H1 (cell line): ENCODE measurements around the gene CFAP54. TPM values are rescaled to one million over a fixed set of nuclear protein-coding genes. Genes with fewer than 3 reads are reported as not detected.

Experiments
- CTCF ChIA-PET: fragments of 300-600 bp; sonication (Branson Sonifier 250); formaldehyde crosslinking; loops from one replicate; lab custom pipeline; 2021; ENCODE audit not compliant: partially characterized antibody; lab: Charles Lee
- POLR2A ChIA-PET: fragments of 300-600 bp; sonication (Branson Sonifier 250); formaldehyde crosslinking; loops from one replicate; lab custom pipeline; 2021; ENCODE audit warnings: inconsistent platforms; ENCODE audit not compliant: partially characterized antibody; lab: Charles Lee
- DNase-seq, 2 experiments: peaks; one replicate each; pipeline versions ENCODE4 v3.0.0 to v3.0.0-alpha.2; 2010 to 2022; ENCODE audit warnings: low spot score in 2 of 2, low read depth in 1 of 2, mixed read lengths in 1 of 2
- FAIRE-seq: peaks from 2 replicates; lab custom pipeline; 2011; peaks lifted over from hg19 to GRCh38; lab: Jason Lieb, UNC
- H2AFZ ChIP-seq: 2 replicates; pipeline ENCODE4 v1.8.1; 2012; ENCODE audit warnings: low read length, inconsistent platforms
- H2AK5ac ChIP-seq: 2 replicates; pipeline ENCODE4 v1.6.1; 2013; ENCODE audit warnings: low read depth, low read length
- H2BK120ac ChIP-seq: replicated peaks from 2 replicates; pipeline ENCODE3; 2013; ENCODE audit warnings: low read depth, low read length, inconsistent platforms
- H2BK12ac ChIP-seq: 2 replicates; pipeline ENCODE4 v1.6.1; 2013; ENCODE audit warnings: low read depth, low read length
- H2BK15ac ChIP-seq: 2 replicates; pipeline ENCODE4 v1.6.1; 2013; ENCODE audit warnings: low read length
- H2BK20ac ChIP-seq: 2 replicates; pipeline ENCODE4 v1.6.1; 2013; ENCODE audit warnings: low read length
- H2BK5ac ChIP-seq: 2 replicates; pipeline ENCODE4 v1.6.1; 2013; ENCODE audit warnings: low read depth, low read length
- H3K14ac ChIP-seq: 2 replicates; pipeline ENCODE4 v1.6.1; 2013; ENCODE audit warnings: inconsistent platforms; ENCODE audit not compliant: insufficient read length
- H3K18ac ChIP-seq: 2 replicates; pipeline ENCODE4 v1.6.1; 2013; ENCODE audit warnings: low read length; ENCODE audit errors: extremely low read depth
- H3K23ac ChIP-seq: 2 replicates; pipeline ENCODE4 v1.6.1; 2013; ENCODE audit warnings: inconsistent platforms; ENCODE audit not compliant: insufficient read length
- H3K23me2 ChIP-seq: 2 replicates; pipeline ENCODE4 v1.6.1; 2013; ENCODE audit warnings: low read depth, low read length
- H3K27ac ChIP-seq: 2 replicates; pipeline ENCODE4 v1.6.1; 2011; ENCODE audit warnings: low read depth, low read length, inconsistent platforms
- H3K27me3 ChIP-seq, 4 experiments: replicated peaks in 1 of 4; 1 replicate in 1 of 4; 2 replicates in 3 of 4; pipeline versions ENCODE4 v1.6.1 to v1.8.1; 2011 to 2013; ENCODE audit warnings: low read length in 3 of 4, mild to moderate bottlenecking in 3 of 4, inconsistent platforms in 2 of 4, mixed read lengths in 2 of 4, moderate library complexity in 1 of 4; ENCODE audit not compliant: control insufficient read depth in 3 of 4, insufficient read depth in 3 of 4; ENCODE audit errors: extremely low read depth in 1 of 4
- H3K36me3 ChIP-seq, 4 experiments: 2 replicates each; pipeline versions ENCODE4 v1.6.1 to v1.8.1; 2011 to 2013; ENCODE audit warnings: mild to moderate bottlenecking in 4 of 4, low read length in 3 of 4, moderate library complexity in 2 of 4, control low read depth in 1 of 4, inconsistent platforms in 1 of 4; ENCODE audit not compliant: insufficient read depth in 4 of 4, control insufficient read depth in 2 of 4
- H3K4ac ChIP-seq: replicated peaks from 2 replicates; pipeline ENCODE3; 2013; ENCODE audit warnings: low read length, low read depth, mixed read lengths, inconsistent platforms; ENCODE audit not compliant: insufficient read length
- H3K4me1 ChIP-seq, 4 experiments: replicated peaks in 1 of 4; 1 replicate in 1 of 4; 2 replicates in 3 of 4; pipeline versions ENCODE4 v1.6.1 to v1.8.1; 2011 to 2013; ENCODE audit warnings: low read length in 3 of 4, inconsistent platforms in 2 of 4, mixed read lengths in 1 of 4; ENCODE audit not compliant: insufficient read depth in 4 of 4, control insufficient read depth in 3 of 4
- H3K4me2 ChIP-seq, 2 experiments: 2 replicates each; pipeline versions ENCODE4 v1.6.1 to v1.8.1; 2011 to 2013; ENCODE audit warnings: low read depth in 2 of 2, low read length in 2 of 2, control low read depth in 1 of 2, inconsistent platforms in 1 of 2, mild to moderate bottlenecking in 1 of 2; ENCODE audit not compliant: insufficient read depth in 1 of 2
- H3K4me3 ChIP-seq, 4 experiments: fragments of 200-600, 300-600 bp in 1 of 4; sonication (generic), shearing (Covaris generic), sonication (Bioruptor Twin) in 1 of 4; 2 replicates each; pipeline versions ENCODE4 v1.5.1 to v1.8.1; 2011 to 2016; ENCODE audit warnings: low read length in 4 of 4, low read depth in 3 of 4, control low read depth in 2 of 4, inconsistent platforms in 2 of 4, mild to moderate bottlenecking in 2 of 4, mixed read lengths in 1 of 4, moderate library complexity in 1 of 4; ENCODE audit not compliant: insufficient read depth in 2 of 4; ENCODE audit errors: extremely low read depth in 1 of 4
- H3K56ac ChIP-seq: replicated peaks from 2 replicates; pipeline ENCODE3; 2013; ENCODE audit warnings: low read depth, mild to moderate bottlenecking, mixed read lengths, low read length, inconsistent platforms; ENCODE audit not compliant: insufficient read length
- H3K79me1 ChIP-seq: 2 replicates; pipeline ENCODE4 v1.6.1; 2013; ENCODE audit warnings: low read depth, low read length, control low read depth
- H3K79me2 ChIP-seq, 2 experiments: 2 replicates each; pipeline versions ENCODE4 v1.6.1 to v1.8.1; 2012 to 2013; ENCODE audit warnings: low read length in 2 of 2, mild to moderate bottlenecking in 2 of 2, inconsistent platforms in 1 of 2; ENCODE audit not compliant: insufficient read depth in 2 of 2, control insufficient read depth in 1 of 2
- H3K9ac ChIP-seq, 4 experiments: replicated peaks in 1 of 4; 1 replicate in 1 of 4; 2 replicates in 3 of 4; pipeline versions ENCODE4 v1.6.1 to v1.8.1; 2011 to 2013; ENCODE audit warnings: low read depth in 3 of 4, low read length in 3 of 4, control low read depth in 2 of 4, mild to moderate bottlenecking in 2 of 4, moderate library complexity in 2 of 4, inconsistent platforms in 1 of 4; ENCODE audit errors: extremely low read depth in 1 of 4
- H3K9me3 ChIP-seq, 2 experiments: 2 replicates each; pipeline versions ENCODE4 v1.6.1 to v1.8.1; 2012 to 2013; ENCODE audit warnings: mild to moderate bottlenecking in 2 of 2, moderate library complexity in 2 of 2, control low read depth in 1 of 2, inconsistent platforms in 1 of 2, low read depth in 1 of 2, low read length in 1 of 2, mixed read lengths in 1 of 2; ENCODE audit not compliant: insufficient read depth in 2 of 2
- H4K20me1 ChIP-seq, 2 experiments: replicated peaks in 1 of 2; 2 replicates each; pipeline versions ENCODE3 to v1.8.1; 2011 to 2013; ENCODE audit warnings: inconsistent platforms in 2 of 2, low read length in 2 of 2, mild to moderate bottlenecking in 1 of 2; ENCODE audit not compliant: insufficient read depth in 2 of 2, control insufficient read depth in 1 of 2
- H4K5ac ChIP-seq: 2 replicates; pipeline ENCODE4 v1.6.1; 2013; ENCODE audit warnings: low read length, low read depth, mixed read lengths, inconsistent platforms; ENCODE audit not compliant: insufficient read length
- H4K8ac ChIP-seq: 2 replicates; pipeline ENCODE4 v1.8.0; 2013; ENCODE audit warnings: mild to moderate bottlenecking, moderate library complexity, low read length, inconsistent platforms; ENCODE audit not compliant: insufficient read depth; ENCODE audit errors: extremely low read depth
- H4K91ac ChIP-seq: replicated peaks from 2 replicates; pipeline ENCODE3; 2013; ENCODE audit warnings: low read length, mixed read lengths, inconsistent platforms; ENCODE audit not compliant: insufficient read length
- ASH2L ChIP-seq: fragments of 200-600, 300-600 bp; sonication (generic); IDR thresholded peaks from one replicate; pipeline ENCODE4 v1.7.1; 2017; ENCODE audit warnings: low read length
- BCL11A ChIP-seq, 2 experiments: IDR thresholded peaks; one replicate each; pipeline ENCODE4 v1.6.1; 2011; ENCODE audit warnings: low read depth in 2 of 2, low read length in 2 of 2, mild to moderate bottlenecking in 2 of 2
- CREB1 ChIP-seq: IDR thresholded peaks from 2 replicates; pipeline ENCODE4 v1.6.1; 2012; ENCODE audit warnings: inconsistent platforms
- CTCF ChIP-seq, 3 experiments: IDR thresholded peaks; 1 replicate in 2 of 3; 2 replicates in 1 of 3; pipeline versions ENCODE4 v1.5.1 to v1.6.1; 2011; ENCODE audit warnings: low read length in 3 of 3, mild to moderate bottlenecking in 3 of 3, inconsistent platforms in 2 of 3, low read depth in 1 of 3, moderate library complexity in 1 of 3; ENCODE audit not compliant: insufficient read depth in 1 of 3; ENCODE audit errors: control extremely low read depth in 1 of 3
- EZH2 ChIP-seq: fragments of 200-600 bp; sonication (generic); IDR thresholded peaks from 2 replicates; pipeline ENCODE4 v1.7.1; 2012; ENCODE audit warnings: low read depth, mild to moderate bottlenecking, moderate library complexity, low read length, inconsistent platforms; ENCODE audit not compliant: severe bottlenecking
- GTF2F1 ChIP-seq: IDR thresholded peaks from 2 replicates; pipeline ENCODE4 v1.6.1; 2012; ENCODE audit warnings: low read depth, low read length, improper control_type of control experiment, borderline replicate concordance
- JUN ChIP-seq: IDR thresholded peaks from 2 replicates; pipeline ENCODE4 v1.6.1; 2011; ENCODE audit warnings: low read depth, mild to moderate bottlenecking, improper control_type of control experiment, low read length
- KDM4A ChIP-seq: IDR thresholded peaks from one replicate; pipeline ENCODE4 v1.7.1; 2012; ENCODE audit warnings: low read depth, mild to moderate bottlenecking, moderate library complexity, low read length, inconsistent platforms; ENCODE audit not compliant: severe bottlenecking
- POLR2A ChIP-seq, 2 experiments: IDR thresholded peaks; 1 replicate in 1 of 2; 2 replicates in 1 of 2; pipeline ENCODE4 v1.6.1; 2011; ENCODE audit warnings: low read depth in 2 of 2, low read length in 2 of 2, mild to moderate bottlenecking in 2 of 2; ENCODE audit errors: control extremely low read depth in 1 of 2
- RAD21 ChIP-seq, 2 experiments: IDR thresholded peaks in 1 of 2; conservative IDR thresholded peaks in 1 of 2; 2 replicates each; pipeline ENCODE4 v1.6.1; 2011; ENCODE audit warnings: low read depth in 2 of 2, low read length in 2 of 2, improper control_type of control experiment in 1 of 2, inconsistent platforms in 1 of 2, mild to moderate bottlenecking in 1 of 2, moderate library complexity in 1 of 2
- SIN3A ChIP-seq, 2 experiments: IDR thresholded peaks in 1 of 2; conservative IDR thresholded peaks in 1 of 2; 2 replicates each; pipeline ENCODE4 v1.6.1; 2011 to 2012; ENCODE audit warnings: low read length in 2 of 2, improper control_type of control experiment in 1 of 2, low read depth in 1 of 2, mild to moderate bottlenecking in 1 of 2
- WGBS, 2 experiments: shearing (Covaris generic) in 1 of 2; methylation state at CpG; one replicate each; pipeline versions ENCODE4 v1.1.6 to v1.1.7; 2013 to 2015; ENCODE audit warnings: low lambda C conversion rate in 2 of 2, mixed read lengths in 2 of 2, inconsistent platforms in 1 of 2, low coverage in 1 of 2, missing lambda C conversion rate in 1 of 2; ENCODE audit not compliant: insufficient replicate concordance in 2 of 2, insufficient coverage in 1 of 2, insufficient read length in 1 of 2; ENCODE audit errors: extremely low coverage in 1 of 2, missing lambda C conversion rate in 1 of 2; 5-methylcytosine and 5-hydroxymethylcytosine counted together
- polyA plus RNA-seq, 7 experiments: library from polyadenylated mRNA; depleted of rRNA in 3 of 7; stranded (reverse) in 5 of 7; unstranded in 2 of 7; fragments of >200 nt in 5 of 7; fragments of 200-250 nt in 2 of 7; gene quantifications; 1 replicate in 5 of 7; 2 replicates in 1 of 7; 4 replicates in 1 of 7; pipeline versions ENCODE4 v1.2.1 to v1.2.3, GENCODE V29; 2011 to 2013; ENCODE audit warnings: missing spikeins in 2 of 7, mixed read lengths in 2 of 7
- total RNA-seq: library from RNA; stranded (reverse); fragmentation: NEBNext Ultra II Directional; extraction: Animal tissue kit (Norgen Biotek cat#: 25700); gene quantifications from 2 replicates; pipeline ENCODE4 v1.2.1, GENCODE V29; 2021

Gene CFAP54
- total and polyA plus RNA-seq, 2 of the 8 experiments (the other 6 are each of a cell fraction or from before 2014, with no cell fraction given) = 0.17 to 0.33 TPM

GRCh38 chr12:96606644-96607043 lies 117.3 kb downstream of the CFAP54 start:
- Histone ChIP-seq H4K91ac (no peak overlapping the region), H2AK5ac (no peak overlapping the region), H3K4ac (no peak overlapping the region), H2AFZ (no peak overlapping the region), H3K18ac (no peak overlapping the region), H3K4me2 (no peak overlapping the region), H4K8ac (no peak overlapping the region), H3K4me3 (no peak overlapping the region), H3K27me3 (no peaks in the 10 kb centered on the region), H4K20me1 (no peaks in the 10 kb centered on the region), H2BK20ac (no peak overlapping the region), H3K4me1 (no peaks in the 10 kb centered on the region), H4K5ac (no peak overlapping the region), H3K23me2 (no peaks in the 10 kb centered on the region), H3K9ac (no peak overlapping the region), H3K56ac (no peak overlapping the region), H3K36me3 (no peaks in the 10 kb centered on the region), H2BK15ac (no peak overlapping the region), H2BK120ac (no peak overlapping the region), H3K79me2 (no peaks in the 10 kb centered on the region), H2BK5ac (no peak overlapping the region), H3K27ac (no peak overlapping the region), H3K9me3 (peaks cover 13% of the 10 kb centered on the region in 2 experiments), H3K79me1 (no peaks in the 10 kb centered on the region), H3K23ac (no peak overlapping the region), H2BK12ac (no peak overlapping the region), H3K14ac (no peak overlapping the region)
- FAIRE-seq = no peak
- POLR2A ChIA-PET = interaction anchor here (0.7 kb wide), 1 partner anchor 1522 kb away, joined by 3 read pairs; no protein-coding TSS in a partner anchor
- WGBS, 2 experiments = 86% methylated on average over 4 of the region's 4 CpGs; no CpG with 5 or more reads in 1 of the 2 experiments
- DNase-seq = no peak
- CTCF ChIA-PET = interaction anchor here (1.1 to 1.5 kb wide), 2 partner anchors 11 to 380 kb away, joined by 4 to 8 read pairs; no protein-coding TSS in a partner anchor
- TF ChIP-seq GTF2F1 (no peak), EZH2 (no peak), CTCF (IDR thresholded peaks at IDR 0.05; ENCODE audit: control extremely low read depth in 1 of 3, insufficient read depth in 1 of 3, low read depth in 1 of 3, low read length in 3 of 3) (no peak), CREB1 (no peak), ASH2L (no peak), JUN (no peak), SIN3A (conservative IDR thresholded peaks at IDR 0.05 in 1 of 2, IDR thresholded peaks at IDR 0.05 in 1 of 2; ENCODE audit: low read depth in 1 of 2, low read length in 2 of 2) (no peak), BCL11A (IDR thresholded peaks at IDR 0.05; ENCODE audit: low read depth in 2 of 2, low read length in 2 of 2) (no peak), POLR2A (IDR thresholded peaks at IDR 0.05; ENCODE audit: control extremely low read depth in 1 of 2, low read depth in 2 of 2, low read length in 2 of 2) (no peak), KDM4A (no peak), RAD21 (IDR thresholded peaks at IDR 0.05 in 1 of 2, conservative IDR thresholded peaks at IDR 0.05 in 1 of 2; ENCODE audit: low read depth in 2 of 2, low read length in 2 of 2) (no peak)
